Mesenchymal stem cell (in vitro differentiated cells and primary cell): ENCODE measurements around the gene CFDP1.
A peak's percentile ranks its signal among the peaks of the same experiment; 100 is the strongest.

ENCODE experiments used
- DNase-seq: peaks from one replicate; pipeline ENCODE4 v3.0.0-alpha.2; 2013
- H2AFZ ChIP-seq: one replicate; pipeline ENCODE4 v1.6.1; 2013; ENCODE audit warnings: low read depth, mild to moderate bottlenecking, control low read depth, inconsistent platforms, low read length, moderate library complexity
- H2AK5ac ChIP-seq: 2 replicates; pipeline ENCODE4 v1.6.1; 2013; ENCODE audit warnings: low read length, moderate library complexity, mild to moderate bottlenecking, inconsistent platforms; ENCODE audit not compliant: severe bottlenecking
- H2BK120ac ChIP-seq: one replicate; pipeline ENCODE4 v1.6.1; 2013; ENCODE audit warnings: low read depth, mild to moderate bottlenecking, inconsistent platforms, low read length, moderate library complexity
- H2BK12ac ChIP-seq, 2 experiments: one replicate each; pipeline ENCODE4 v1.6.1; 2013; ENCODE audit warnings: inconsistent platforms in 2 of 2, low read length in 2 of 2, mild to moderate bottlenecking in 2 of 2, moderate library complexity in 2 of 2, control low read depth in 1 of 2
- H2BK15ac ChIP-seq: one replicate; pipeline ENCODE4 v1.6.1; 2013; ENCODE audit warnings: mild to moderate bottlenecking, low read depth, inconsistent platforms; ENCODE audit not compliant: poor library complexity, severe bottlenecking
- H2BK5ac ChIP-seq: 2 replicates; pipeline ENCODE4 v1.6.1; 2013; ENCODE audit warnings: low read depth, mild to moderate bottlenecking, low read length, control low read depth, inconsistent platforms; ENCODE audit not compliant: poor library complexity, severe bottlenecking
- H3K14ac ChIP-seq, 2 experiments: one replicate each; pipeline ENCODE4 v1.6.1; 2013; ENCODE audit warnings: inconsistent platforms in 2 of 2, low read length in 2 of 2, control low read depth in 1 of 2, mild to moderate bottlenecking in 1 of 2, moderate library complexity in 1 of 2
- H3K18ac ChIP-seq, 2 experiments: one replicate each; pipeline ENCODE4 v1.6.1; 2013; ENCODE audit warnings: inconsistent platforms in 2 of 2, low read length in 2 of 2, control low read depth in 1 of 2, low read depth in 1 of 2, mild to moderate bottlenecking in 1 of 2
- H3K23ac ChIP-seq, 2 experiments: one replicate each; pipeline ENCODE4 v1.6.1; 2013; ENCODE audit warnings: inconsistent platforms in 2 of 2, low read length in 2 of 2, mild to moderate bottlenecking in 2 of 2, moderate library complexity in 2 of 2, control low read depth in 1 of 2
- H3K27ac ChIP-seq: 2 replicates; pipeline ENCODE4 v1.5.1; 2013; ENCODE audit warnings: mild to moderate bottlenecking, moderate library complexity, low read length, control low read depth, inconsistent platforms; ENCODE audit not compliant: poor library complexity, severe bottlenecking
- H3K27me3 ChIP-seq, 2 experiments: 2 replicates each; pipeline versions ENCODE4 v1.6.1 to v1.7.0; 2013; ENCODE audit warnings: low read length in 2 of 2, mild to moderate bottlenecking in 2 of 2, moderate library complexity in 2 of 2, control low read depth in 1 of 2, inconsistent platforms in 1 of 2; ENCODE audit not compliant: control insufficient read depth in 1 of 2, insufficient read depth in 1 of 2
- H3K36me3 ChIP-seq, 2 experiments: 2 replicates each; pipeline versions ENCODE4 v1.6.1 to v1.7.0; 2013; ENCODE audit warnings: low read length in 2 of 2, control low read depth in 1 of 2, inconsistent platforms in 1 of 2, low read depth in 1 of 2, mild to moderate bottlenecking in 1 of 2; ENCODE audit not compliant: insufficient read depth in 2 of 2, control insufficient read depth in 1 of 2
- H3K4ac ChIP-seq, 2 experiments: one replicate each; pipeline ENCODE4 v1.6.1; 2013; ENCODE audit warnings: inconsistent platforms in 2 of 2, low read length in 2 of 2, mild to moderate bottlenecking in 2 of 2, moderate library complexity in 2 of 2, control low read depth in 1 of 2, low read depth in 1 of 2
- H3K4me1 ChIP-seq: 2 replicates; pipeline ENCODE4 v1.6.1; 2013; ENCODE audit warnings: low read depth, low read length, control low read depth; ENCODE audit not compliant: control insufficient read depth, insufficient read depth
- H3K4me2 ChIP-seq: 2 replicates; pipeline ENCODE4 v1.6.1; 2013; ENCODE audit warnings: low read length, mild to moderate bottlenecking, inconsistent platforms; ENCODE audit not compliant: poor library complexity, severe bottlenecking
- H3K4me3 ChIP-seq, 2 experiments: 2 replicates each; pipeline versions ENCODE4 v1.5.1 to v1.7.0; 2013; ENCODE audit warnings: low read length in 2 of 2, mild to moderate bottlenecking in 2 of 2, control low read depth in 1 of 2, low read depth in 1 of 2; ENCODE audit not compliant: insufficient read depth in 1 of 2
- H3K79me1 ChIP-seq: replicated peaks from 2 replicates; pipeline ENCODE4 v1.6.1; 2013; ENCODE audit warnings: mild to moderate bottlenecking, control low read depth, low read length, inconsistent platforms; ENCODE audit not compliant: poor library complexity, severe bottlenecking
- H3K9ac ChIP-seq: 2 replicates; pipeline ENCODE4 v1.7.0; 2013; ENCODE audit warnings: mild to moderate bottlenecking, low read length, moderate library complexity
- H3K9me3 ChIP-seq: 2 replicates; pipeline ENCODE4 v1.7.0; 2013; ENCODE audit warnings: mild to moderate bottlenecking, low read length; ENCODE audit not compliant: control insufficient read depth
- H4K8ac ChIP-seq: one replicate; pipeline ENCODE4 v1.6.1; 2013; ENCODE audit warnings: inconsistent platforms, mild to moderate bottlenecking, low read length, moderate library complexity
- H4K91ac ChIP-seq: one replicate; pipeline ENCODE4 v1.6.1; 2013; ENCODE audit warnings: mild to moderate bottlenecking, low read length, inconsistent platforms
- WGBS: methylation state at CpG from one replicate; pipeline ENCODE4 v1.1.7; 2013; ENCODE audit warnings: mixed read lengths; 5-methylcytosine and 5-hydroxymethylcytosine counted together

CFDP1 gene

DNA sequence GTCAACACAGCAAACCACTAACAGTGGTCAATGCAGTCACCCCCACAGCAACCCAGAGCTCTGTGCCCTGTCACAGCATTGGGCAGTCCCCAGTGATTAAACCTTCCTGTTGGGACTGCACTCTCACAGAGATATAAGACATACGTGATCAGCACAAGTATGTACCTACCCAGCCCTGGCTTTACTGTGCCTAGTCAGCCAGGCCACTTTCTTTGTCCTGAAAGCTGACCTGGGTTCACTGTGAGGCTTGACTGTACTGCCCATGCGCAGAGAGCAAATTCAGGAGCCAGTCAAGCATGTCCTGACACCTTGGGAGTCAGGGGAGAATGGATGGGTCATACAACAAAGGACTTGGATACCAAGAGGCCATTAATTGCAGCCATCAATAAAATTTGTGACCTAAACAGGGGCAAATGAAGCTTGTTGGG lies 42.1 kb upstream of the CFDP1 start:
- Histone ChIP-seq H3K14ac (no peak overlapping the region), H3K18ac (no peak overlapping the region), H3K4ac (no peak overlapping the region), H3K36me3 (no peaks in the 10 kb centered on the region), H3K4me2 (no peak overlapping the region), H2AK5ac (no peak overlapping the region), H2AFZ (no peak overlapping the region), H2BK15ac (no peak overlapping the region), H4K8ac (no peak overlapping the region), H4K91ac (no peak overlapping the region), H3K23ac (no peak overlapping the region), H3K79me1 (no peaks in the 10 kb centered on the region), H3K4me3 (no peak overlapping the region), H2BK12ac (no peak overlapping the region), H2BK120ac (no peak overlapping the region), H3K27ac (no peak overlapping the region), H2BK5ac (no peak overlapping the region), H3K9me3 (no peaks in the 10 kb centered on the region), H3K9ac (no peak overlapping the region), H3K27me3 (peaks cover 0 to 11% of the 10 kb centered on the region in 2 experiments), H3K4me1 (peaks cover 2% of the 10 kb centered on the region)
- DNase-seq, result no peak
- 91% methylated on average over 2 of the region's 2 CpGs for WGBS

DNA sequence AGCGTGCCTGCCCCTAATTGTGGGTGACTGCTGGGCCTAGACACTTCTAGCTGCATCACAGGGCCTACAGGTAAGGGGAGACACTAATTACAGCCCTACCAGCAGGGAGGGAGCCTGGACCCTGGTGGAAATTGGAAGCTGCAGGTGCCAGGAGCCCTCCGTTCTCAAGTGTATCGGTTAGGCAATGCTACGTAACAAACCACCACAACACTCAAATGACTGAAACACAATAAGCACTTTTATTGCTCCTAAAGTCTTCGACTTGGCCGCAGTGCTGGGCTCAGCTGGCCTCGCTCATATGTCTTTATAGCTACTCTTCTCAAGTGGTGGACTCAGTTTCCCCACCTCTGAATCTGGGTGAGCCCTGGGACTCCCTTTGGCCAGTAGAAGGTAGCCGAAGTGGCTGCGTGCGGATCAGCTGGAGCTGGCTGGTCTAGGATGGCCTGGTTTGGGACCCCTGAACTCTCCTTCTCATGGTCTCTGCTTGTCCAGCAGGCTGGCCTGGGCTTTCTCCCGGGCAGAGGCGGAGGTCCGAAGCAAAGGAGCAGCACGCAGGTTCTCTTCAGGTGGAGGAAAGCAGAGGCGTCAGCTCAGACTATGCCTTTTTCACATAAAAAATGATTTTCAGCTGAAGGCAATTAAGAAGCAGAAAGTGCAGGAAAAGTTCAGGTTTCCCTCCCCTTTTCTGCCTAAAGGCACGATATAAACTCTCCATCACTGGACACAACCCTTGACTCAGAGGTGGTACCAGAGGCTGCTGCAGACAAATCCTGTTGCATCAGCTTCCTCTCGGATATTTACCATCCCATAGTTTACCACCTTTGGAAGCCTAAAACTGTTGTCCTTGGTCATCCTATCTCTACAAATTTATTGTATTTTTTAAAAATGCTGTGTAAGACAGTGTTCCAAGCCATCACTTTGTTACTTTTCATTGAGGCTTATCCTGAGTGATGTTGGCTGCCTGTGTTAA lies 39.9 kb upstream of the CFDP1 start:
- Histone ChIP-seq H2AK5ac (no peak overlapping the region), H3K9ac (no peak overlapping the region), H3K4me3 (no peak overlapping the region)

GRCh38 chr16:75471723-75472633 lies 38.7 kb upstream of the CFDP1 start:
- H3K23ac ChIP-seq, result no peak overlapping the region
- no peak overlapping the region for H4K91ac ChIP-seq
- H3K4me1 ChIP-seq, result no peaks in the 10 kb centered on the region
- no peak overlapping the region for H3K4ac ChIP-seq
- H3K9me3 ChIP-seq, result no peaks in the 10 kb centered on the region
- peaks cover 0 to 7% of the 10 kb centered on the region in 2 experiments for H3K27me3 ChIP-seq
- no peak overlapping the region for H4K8ac ChIP-seq
- H2BK120ac ChIP-seq, result no peak overlapping the region
- H2BK15ac ChIP-seq, result no peak overlapping the region
- no peak overlapping the region for H3K4me2 ChIP-seq
- H3K9ac ChIP-seq, result no peak overlapping the region
- H3K4me3 ChIP-seq, result no peak overlapping the region
- H2AK5ac ChIP-seq, result no peak overlapping the region
- H3K14ac ChIP-seq, result no peak overlapping the region
- no peak overlapping the region for H2BK5ac ChIP-seq
- no peak overlapping the region for H2AFZ ChIP-seq
- peak; percentile 72 for DNase-seq
- no peak overlapping the region for H3K18ac ChIP-seq
- WGBS, result 33% methylated on average over 7 of the region's 10 CpGs
- H2BK12ac ChIP-seq, result no peak overlapping the region
- H3K79me1 ChIP-seq, result no peaks in the 10 kb centered on the region
- no peaks in the 10 kb centered on the region for H3K36me3 ChIP-seq
- H3K27ac ChIP-seq, result no peak overlapping the region

More for the DNA sequence above, 39.9 kb upstream of the CFDP1 start:
- Histone ChIP-seq H2BK12ac (no peak overlapping the region), H3K4ac (no peak overlapping the region), H3K9me3 (no peaks in the 10 kb centered on the region), H3K18ac (no peak overlapping the region), H2AFZ (no peak overlapping the region), H2BK15ac (no peak overlapping the region), H2BK5ac (no peak overlapping the region), H2BK120ac (no peak overlapping the region), H3K27ac (no peak overlapping the region), H3K23ac (no peak overlapping the region), H3K79me1 (no peaks in the 10 kb centered on the region), H3K27me3 (peaks cover 0 to 11% of the 10 kb centered on the region in 2 experiments), H4K8ac (no peak overlapping the region), H3K4me1 (no peaks in the 10 kb centered on the region), H4K91ac (no peak overlapping the region), H3K14ac (peak overlapping the region in 1 of 2 experiments; percentile 35), H3K4me2 (no peak overlapping the region), H3K36me3 (no peaks in the 10 kb centered on the region)
- WGBS, result 96% methylated on average over 17 of the region's 17 CpGs
- DNase-seq, result no peak

DNA sequence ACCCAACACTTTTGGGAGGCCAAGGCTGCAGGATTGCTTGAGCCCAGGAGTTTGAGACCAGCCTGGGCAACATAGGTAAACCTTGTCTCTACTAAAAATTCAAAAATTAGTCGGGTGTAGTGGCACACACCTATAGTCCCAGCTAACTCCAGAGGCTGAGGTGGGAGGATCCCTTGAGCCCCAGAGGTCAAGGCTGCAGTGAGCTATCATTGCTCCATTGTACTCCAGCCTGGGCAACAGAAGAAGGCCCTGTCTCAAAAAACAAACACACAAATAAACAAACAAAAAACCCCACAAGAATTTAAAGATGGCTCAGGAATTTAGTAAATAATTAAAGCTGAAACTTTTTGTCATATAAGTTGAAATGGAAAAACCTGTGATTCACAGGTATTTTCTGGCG lies 33.5 kb upstream of the CFDP1 start:
- H3K9me3 ChIP-seq, result no peaks in the 10 kb centered on the region
- H2AK5ac ChIP-seq, result no peak overlapping the region
- H3K4me3 ChIP-seq, result no peak overlapping the region
- H4K91ac ChIP-seq, result no peak overlapping the region
- H2BK120ac ChIP-seq, result no peak overlapping the region
- 83% methylated on average over 2 of the region's 2 CpGs for WGBS
- no peak overlapping the region for H3K14ac ChIP-seq
- no peak overlapping the region for H3K27ac ChIP-seq
- DNase-seq, result no peak
- H3K36me3 ChIP-seq, result no peaks in the 10 kb centered on the region
- no peak overlapping the region for H4K8ac ChIP-seq
- no peak overlapping the region for H2BK5ac ChIP-seq
- no peaks in the 10 kb centered on the region for H3K27me3 ChIP-seq
- peaks cover 1% of the 10 kb centered on the region for H3K4me1 ChIP-seq
- no peak overlapping the region for H2BK12ac ChIP-seq
- no peak overlapping the region for H3K4ac ChIP-seq
- H3K23ac ChIP-seq, result no peak overlapping the region
- no peak overlapping the region for H3K18ac ChIP-seq
- H2BK15ac ChIP-seq, result no peak overlapping the region
- H2AFZ ChIP-seq, result no peak overlapping the region
- H3K79me1 ChIP-seq, result no peaks in the 10 kb centered on the region
- H3K4me2 ChIP-seq, result no peak overlapping the region
- H3K9ac ChIP-seq, result no peak overlapping the region
